Non-pigmented ciliary epithelial cell (primary cell): ENCODE results near the gene TVP23B.
"Not testable (repeated sequence)": the region's sequence is repeated elsewhere in the genome, so short reads cannot be mapped to it uniquely, and the experiment has no call there.

ENCODE experiments used
- DNase-seq: peaks from one replicate; pipeline ENCODE4 v3.0.0-alpha.2; 2010; ENCODE audit warnings: low read depth

The TVP23B gene

DNA sequence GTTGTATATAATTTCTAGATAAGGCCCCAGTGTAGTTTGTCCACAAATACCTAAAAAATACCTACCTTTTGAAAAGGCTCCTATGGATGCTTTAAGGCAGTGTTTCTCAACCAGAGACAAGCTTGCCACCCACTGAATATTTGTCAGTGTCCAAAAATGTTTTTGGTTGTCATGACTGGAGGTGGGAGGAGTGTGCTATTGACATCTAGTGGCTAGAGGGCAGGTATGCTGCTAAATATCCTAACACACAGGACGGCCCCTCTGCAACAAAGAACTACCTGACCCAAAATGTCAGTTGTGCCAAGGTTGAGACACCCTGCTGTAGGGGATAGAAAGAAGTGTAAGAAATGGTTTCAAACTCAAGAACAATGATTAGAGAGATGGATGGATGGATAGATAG is 10.4 kb downstream of the TVP23B start:
- not testable (repeated sequence) for DNase-seq

- not testable (repeated sequence) for DNase-seq
These were observed 13.9 kb downstream of the TVP23B start for GRCh38 chr17:18794841-18795240.

DNA sequence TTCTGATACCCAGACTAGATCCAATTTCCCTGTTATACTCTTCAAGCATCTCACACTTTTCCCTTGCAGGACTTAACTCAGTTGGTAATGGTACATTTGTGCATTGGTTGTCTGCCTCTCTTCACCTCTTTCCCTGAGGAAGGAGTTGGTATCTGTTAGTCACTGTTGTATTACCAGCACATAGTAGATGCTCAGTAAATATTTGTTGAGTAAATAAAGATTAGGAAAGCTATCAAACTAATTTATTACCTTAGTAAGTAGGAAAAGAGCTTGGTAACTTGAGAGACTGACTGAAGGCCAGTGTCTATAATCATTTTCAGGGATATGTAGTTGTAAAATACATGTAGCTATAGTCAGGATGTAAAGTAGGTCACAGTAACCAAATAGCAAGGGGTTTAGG is 15.9 kb downstream of the TVP23B start:
- not testable (repeated sequence) for DNase-seq

- DNase-seq: not testable (repeated sequence)
These were observed 22.7 kb downstream of the TVP23B start for GRCh38 chr17:18803458-18804245.

GRCh38 chr17:18815924-18816323 is 34.9 kb downstream of the TVP23B start:
- not testable (repeated sequence) for DNase-seq

- peak; percentile 52 for DNase-seq
These were observed 35.7 kb downstream of the TVP23B start for GRCh38 chr17:18816489-18817371.

DNA sequence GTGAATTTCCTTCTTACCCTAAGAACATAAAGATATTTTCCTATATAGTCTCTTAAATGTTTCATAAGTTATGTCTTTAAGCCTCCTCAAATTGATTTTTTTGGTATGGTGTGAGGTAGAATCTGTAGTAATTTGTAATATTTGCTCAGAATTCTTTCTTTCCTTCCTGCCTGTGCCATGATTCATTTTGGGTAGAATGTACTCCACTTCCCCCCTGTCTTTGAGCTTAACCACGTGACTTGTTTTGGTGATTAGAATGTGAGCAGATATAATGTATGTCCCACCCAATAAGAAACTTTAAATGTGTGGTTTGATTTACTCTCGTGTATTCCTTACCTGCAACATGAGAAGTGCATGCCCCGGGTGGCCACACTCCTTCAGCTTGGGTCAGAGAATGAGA is 40.4 kb downstream of the TVP23B start:
- DNase-seq: not testable (repeated sequence)

- not testable (repeated sequence) for DNase-seq
These were observed 46.6 kb downstream of the TVP23B start for GRCh38 chr17:18827613-18828012.

DNA sequence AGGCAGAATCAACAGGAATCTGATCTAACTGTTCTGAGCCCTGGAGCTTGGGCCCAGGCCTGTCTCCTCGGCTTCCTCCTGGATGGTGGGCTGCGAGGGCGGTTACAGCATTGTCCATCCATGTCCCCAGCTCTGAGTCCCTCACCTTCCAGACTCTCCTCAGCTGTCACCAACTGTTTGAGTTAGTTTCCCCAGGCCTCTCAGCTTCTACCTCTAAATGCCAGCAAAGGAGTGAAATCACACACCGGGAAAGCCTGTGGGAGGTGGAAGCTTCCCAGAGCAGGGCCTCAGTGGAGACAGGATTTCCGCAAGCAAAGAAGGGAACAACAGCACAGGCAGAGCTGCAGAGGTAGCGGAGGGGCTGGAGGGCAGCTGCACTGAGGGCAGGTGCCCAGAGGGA is 67.5 kb downstream of the TVP23B start:
- DNase-seq: no peak

- no peak for DNase-seq
These were observed 69.7 kb downstream of the TVP23B start for GRCh38 chr17:18850679-18851078.

- DNase-seq: no peak
These were observed 70.2 kb downstream of the TVP23B start for GRCh38 chr17:18851201-18851600.

- no peak for DNase-seq
These were observed 74.0 kb downstream of the TVP23B start for GRCh38 chr17:18854956-18855355.

DNA sequence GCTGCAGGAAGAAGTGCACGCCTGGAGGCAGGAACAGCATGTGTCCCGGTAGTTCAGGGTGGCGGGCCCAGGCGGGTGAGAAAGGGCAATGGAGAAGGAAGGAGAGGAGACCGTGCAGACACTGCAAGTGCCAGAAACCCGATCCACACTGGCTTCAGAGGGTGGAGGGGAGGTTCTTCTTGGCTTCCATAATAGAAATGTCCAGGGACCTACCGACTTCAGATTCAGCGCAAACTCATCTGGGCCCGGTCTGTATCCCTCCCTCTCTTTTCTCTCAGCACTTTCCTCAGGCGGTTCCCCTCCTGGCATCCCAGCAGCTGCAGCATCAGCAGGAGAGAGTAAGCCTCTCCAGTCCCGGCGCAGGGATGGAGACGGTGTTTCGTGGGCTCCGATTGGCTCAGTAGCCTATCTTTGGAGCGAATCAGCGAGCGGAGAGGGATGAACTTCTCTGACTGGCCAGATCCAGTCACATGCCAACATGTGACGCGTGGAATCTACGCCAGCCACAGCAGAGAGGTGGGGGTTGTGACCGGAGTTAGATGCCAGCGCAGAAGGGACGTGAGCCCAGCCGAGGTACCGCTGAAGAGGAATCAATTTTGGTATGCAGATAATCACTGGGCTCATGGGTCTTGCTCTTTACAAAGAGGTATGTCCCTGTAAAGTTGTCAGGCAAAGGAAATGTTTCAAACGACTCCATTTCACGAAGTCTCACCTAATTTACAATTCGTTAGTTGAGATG is 75.0 kb downstream of the TVP23B start:
- peak; percentile 84 for DNase-seq
